HepG2 (cell line): ENCODE measurements around the gene ZSCAN23. TPM values are rescaled to one million over a fixed set of nuclear protein-coding genes. Genes with fewer than 3 reads are reported as not detected.

Experiments used
- ATAC-seq: fragments of 200-7000 bp; cut with Tn5 transposase; 3 replicates; pipeline ENCODE4 v1.9.1; 2020; ENCODE audit warnings: mild to moderate bottlenecking, moderate library complexity
- BruUV-seq: library from RNA; stranded (reverse); fragments of 400-500 nt; replicated peaks from 2 replicates; lab custom pipeline; 2021; lab: Mats Ljungman, UMichigan
- CTCF ChIA-PET: fragments of 300-600 bp; formaldehyde crosslinking; extraction: SDS; loops from one replicate; lab custom pipeline; 2021; ENCODE audit warnings: low total read pairs, inconsistent platforms, low intra/inter-chr PET ratio; lab: Yijun Ruan, JAX
- POLR2A ChIA-PET: fragments of 350-600 bp; sonication (Branson Sonifier 250); formaldehyde crosslinking; loops from one replicate; lab custom pipeline; 2020; ENCODE audit warnings: antibody characterized with exemption, inconsistent platforms; lab: Yijun Ruan, JAX
- DNase-seq: peaks from one replicate; pipeline ENCODE4 v3.0.0-alpha.2; 2015; ENCODE audit warnings: low spot score
- FAIRE-seq: peaks from 3 replicates; lab custom pipeline; 2011; peaks lifted over from hg19 to GRCh38; lab: Jason Lieb, UNC
- H2AFZ ChIP-seq: one replicate; pipeline ENCODE4 v1.6.1; 2011; ENCODE audit warnings: low read length, inconsistent platforms
- H3K27ac ChIP-seq: fragments of 300-600 bp; 3 replicates; pipeline ENCODE4 v1.8.0; 2011; ENCODE audit warnings: mixed run types, mild to moderate bottlenecking, mixed read lengths, low read length, inconsistent platforms; ENCODE audit not compliant: insufficient read depth; ENCODE audit errors: extremely low read length
- H3K27me3 ChIP-seq, 2 experiments: fragments of 200-600 bp in 1 of 2; 2 replicates in 1 of 2; 3 replicates in 1 of 2; pipeline versions ENCODE4 v1.6.0 to v1.8.0; 2011; ENCODE audit warnings: low read length in 2 of 2, mild to moderate bottlenecking in 2 of 2, moderate library complexity in 2 of 2, inconsistent platforms in 1 of 2; ENCODE audit not compliant: insufficient read depth in 2 of 2, control insufficient read depth in 1 of 2
- H3K36me3 ChIP-seq, 2 experiments: fragments of 200-600 bp in 1 of 2; replicated peaks in 1 of 2; 2 replicates in 1 of 2; 3 replicates in 1 of 2; pipeline versions ENCODE4 v1.5.1 to v1.8.0; 2011; ENCODE audit warnings: low read length in 2 of 2, inconsistent platforms in 1 of 2; ENCODE audit not compliant: insufficient read depth in 2 of 2, control insufficient read depth in 1 of 2
- H3K4me1 ChIP-seq: 2 replicates; pipeline ENCODE4 v1.5.1; 2012; ENCODE audit warnings: low read length, inconsistent platforms; ENCODE audit not compliant: insufficient read depth
- H3K4me2 ChIP-seq: 2 replicates; pipeline ENCODE4 v1.6.0; 2011; ENCODE audit warnings: low read depth, low read length, inconsistent platforms
- H3K4me3 ChIP-seq, 3 experiments: fragments of 200-600 bp in 1 of 3; sonication (generic), shearing (Covaris generic) in 1 of 3; replicated peaks in 1 of 3; 2 replicates each; pipeline ENCODE4 v1.5.1; 2011 to 2016; ENCODE audit warnings: low read length in 3 of 3, inconsistent platforms in 2 of 3, low read depth in 2 of 3, mild to moderate bottlenecking in 2 of 3, control low read depth in 1 of 3, mixed read lengths in 1 of 3; ENCODE audit not compliant: insufficient read depth in 1 of 3
- H3K79me2 ChIP-seq: one replicate; pipeline ENCODE4 v1.6.1; 2011; ENCODE audit warnings: low read length, inconsistent platforms; ENCODE audit not compliant: insufficient read depth
- H3K9ac ChIP-seq: 2 replicates; pipeline ENCODE4 v1.6.0; 2011; ENCODE audit warnings: mild to moderate bottlenecking, low read depth, low read length, inconsistent platforms; ENCODE audit not compliant: insufficient read depth
- H3K9me3 ChIP-seq: 2 replicates; pipeline ENCODE4 v1.5.1; 2012; ENCODE audit warnings: mild to moderate bottlenecking, low read length
- H4K20me1 ChIP-seq: 2 replicates; pipeline ENCODE4 v1.6.0; 2011; ENCODE audit warnings: inconsistent platforms, mild to moderate bottlenecking, low read length, moderate library complexity; ENCODE audit not compliant: insufficient read depth
- IKZF4 ChIP-seq: sonication (generic); formaldehyde crosslinking; IDR thresholded peaks from 2 replicates; pipeline ENCODE4 v1.5.1; 2020; ENCODE audit warnings: borderline replicate concordance, mild to moderate bottlenecking, low read depth, missing genetic modification reagents; ENCODE audit errors: not compliant biosample characterization
- MEIS1 ChIP-seq: sonication (generic); formaldehyde crosslinking; IDR thresholded peaks from 2 replicates; pipeline ENCODE4 v1.9.0; 2021; ENCODE audit warnings: mild to moderate bottlenecking, missing genetic modification reagents, moderate library complexity, borderline replicate concordance
- PPARG ChIP-seq: conservative IDR thresholded peaks from 2 replicates; pipeline ENCODE4 v1.6.1; 2016; ENCODE audit warnings: missing biosample characterization, missing genetic modification reagents
- TARDBP ChIP-seq: sonication (generic); formaldehyde crosslinking; IDR thresholded peaks from 2 replicates; pipeline ENCODE4 v1.8.0; 2022; ENCODE audit warnings: mild to moderate bottlenecking, missing genetic modification reagents
- ZNF136 ChIP-seq: sonication (generic); formaldehyde crosslinking; IDR thresholded peaks from 2 replicates; pipeline ENCODE4 v1.8.1; 2022; ENCODE audit warnings: low read depth, mild to moderate bottlenecking, moderate library complexity, missing genetic modification reagents
- ZNF335 ChIP-seq: sonication (generic); formaldehyde crosslinking; IDR thresholded peaks from 2 replicates; pipeline ENCODE4 v1.4.0; 2020; ENCODE audit warnings: missing genetic modification reagents
- ZNF629 ChIP-seq: sonication (generic); formaldehyde crosslinking; conservative IDR thresholded peaks from 2 replicates; pipeline ENCODE4 v1.5.0; 2020; ENCODE audit warnings: missing genetic modification reagents
- WGBS: methylation state at CpG from one replicate; pipeline ENCODE4 v1.1.6; 2017; ENCODE audit warnings: low lambda C conversion rate; 5-methylcytosine and 5-hydroxymethylcytosine counted together
- in situ Hi-C: cut with HindIII; loops from 2 replicates; pipeline ENCODE4 v1.10.0; 2017; ENCODE audit warnings: low pct_unique_long_range_greater_than_20kb; ENCODE audit not compliant: extremely low pct_ligation_motif_present
- intact Hi-C: fragments of 100-400 bp; cut with micrococcal nuclease; formaldehyde crosslinking; loops from one replicate; pipeline ENCODE4 v1.10.0; 2022; ENCODE audit not compliant: unreplicated experiment
- polyA plus RNA-seq, 8 experiments: library from polyadenylated mRNA; depleted of rRNA in 3 of 8; stranded (reverse) in 7 of 8; unstranded in 1 of 8; fragments of >200 nt; fragmentation: Illumina TruSeq in 4 of 8; extraction: Trizol in 4 of 8; gene quantifications; 2 replicates each; pipeline versions ENCODE4 v1.2.1 to v1.2.3, GENCODE V29; 2011 to 2016; ENCODE audit warnings: low read depth in 4 of 8, missing spikeins in 1 of 8, mixed read lengths in 1 of 8; ENCODE audit not compliant: insufficient read depth in 1 of 8
- total RNA-seq, 5 experiments: library from RNA; depleted of rRNA; stranded (reverse); fragments of >200 nt; fragmentation: Illumina TruSeq; extraction: Trizol; gene quantifications; 2 replicates each; pipeline ENCODE4 v1.2.3, GENCODE V29; 2016; ENCODE audit warnings: low read depth in 1 of 5
- TF ChIP-seq, protein P1 (sequence below): sonication (generic); formaldehyde crosslinking; IDR thresholded peaks from 2 replicates; pipeline ENCODE4 v1.4.0; 2020; ENCODE audit warnings: missing genetic modification reagents
- TF ChIP-seq, protein P2 (sequence below): sonication (generic); formaldehyde crosslinking; IDR thresholded peaks from 2 replicates; pipeline ENCODE4 v1.9.0; 2021; ENCODE audit warnings: missing genetic modification reagents, mild to moderate bottlenecking, borderline replicate concordance
- TF ChIP-seq, protein P3 (sequence below): sonication (generic); formaldehyde crosslinking; IDR thresholded peaks from 2 replicates; pipeline ENCODE4 v1.4.0; 2020; ENCODE audit warnings: missing genetic modification reagents; ENCODE audit errors: not compliant biosample characterization
- TF ChIP-seq, protein P4 (sequence below): IDR thresholded peaks from 2 replicates; pipeline ENCODE4 v1.6.1; 2018; ENCODE audit warnings: missing genetic modification reagents

The ZSCAN23 gene
- total and polyA plus RNA-seq, 2 of the 13 experiments (the other 11 are each of a cell fraction or from before 2014, with no cell fraction given): 0.29 to 1.2 TPM

DNA sequence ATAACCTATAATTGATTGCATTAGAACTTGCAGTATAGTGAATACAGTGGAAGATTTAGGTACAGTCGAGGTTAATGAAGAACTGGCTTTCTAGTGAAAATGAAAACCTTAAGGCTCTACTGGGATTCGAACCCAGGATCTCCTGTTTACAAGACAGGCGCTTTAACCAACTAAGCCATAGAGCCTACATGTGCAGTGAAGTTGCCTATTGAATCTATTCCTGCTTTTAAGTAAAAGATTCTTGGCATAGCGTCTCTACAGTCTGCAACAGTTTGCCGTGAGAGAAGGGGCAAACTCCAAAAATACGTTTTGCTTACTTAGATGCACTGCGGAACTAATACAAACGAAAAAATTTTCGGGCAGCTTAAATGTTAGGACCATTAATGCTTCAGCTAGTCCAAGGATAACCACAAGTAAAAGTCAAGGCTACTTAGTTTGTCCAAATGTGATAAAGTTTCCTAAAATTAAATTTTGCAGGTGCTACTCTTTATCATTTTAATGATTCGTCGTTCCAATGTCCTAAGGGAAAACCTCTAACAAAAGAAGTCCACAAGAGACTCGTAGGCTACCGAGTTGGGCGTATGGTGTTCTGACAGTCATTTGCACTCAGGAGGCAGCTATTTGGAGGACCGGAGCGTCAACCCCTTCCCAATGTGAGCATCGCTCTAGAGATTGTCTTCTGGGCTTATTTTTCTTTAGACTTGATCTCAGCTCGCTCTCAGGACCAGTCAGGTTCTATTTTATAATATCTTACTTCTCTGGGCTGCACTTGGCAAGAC lies 31.3 kb upstream of the ZSCAN23 start:
- WGBS: 4% methylated on average over 18 of the region's 18 CpGs
- TF ChIP-seq PPARG (peak; percentile 67; the same call in 1 of the 2 replicates), TARDBP (CRISPR knock-in tag) (0 out of 2 replicates have a peak, but pooled peaks have one; percentile 21), ZNF629 (CRISPR knock-in tag) (no peak), MEIS1 (CRISPR knock-in tag) (no peak), ZNF136 (CRISPR knock-in tag) (0 out of 2 replicates have a peak, but pooled peaks have one; percentile 41), ZNF335 (CRISPR knock-in tag) (peak; percentile 67; the same call in 1 of the 2 replicates), IKZF4 (CRISPR knock-in tag) (no peak)
- TF ChIP-seq, protein P1, sequence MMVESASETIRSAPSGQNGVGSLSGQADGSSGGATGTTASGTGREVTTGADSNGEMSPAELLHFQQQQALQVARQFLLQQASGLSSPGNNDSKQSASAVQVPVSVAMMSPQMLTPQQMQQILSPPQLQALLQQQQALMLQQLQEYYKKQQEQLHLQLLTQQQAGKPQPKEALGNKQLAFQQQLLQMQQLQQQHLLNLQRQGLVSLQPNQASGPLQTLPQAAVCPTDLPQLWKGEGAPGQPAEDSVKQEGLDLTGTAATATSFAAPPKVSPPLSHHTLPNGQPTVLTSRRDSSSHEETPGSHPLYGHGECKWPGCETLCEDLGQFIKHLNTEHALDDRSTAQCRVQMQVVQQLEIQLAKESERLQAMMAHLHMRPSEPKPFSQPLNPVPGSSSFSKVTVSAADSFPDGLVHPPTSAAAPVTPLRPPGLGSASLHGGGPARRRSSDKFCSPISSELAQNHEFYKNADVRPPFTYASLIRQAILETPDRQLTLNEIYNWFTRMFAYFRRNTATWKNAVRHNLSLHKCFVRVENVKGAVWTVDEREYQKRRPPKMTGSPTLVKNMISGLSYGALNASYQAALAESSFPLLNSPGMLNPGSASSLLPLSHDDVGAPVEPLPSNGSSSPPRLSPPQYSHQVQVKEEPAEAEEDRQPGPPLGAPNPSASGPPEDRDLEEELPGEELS (CRISPR knock-in tag): 0 out of 2 replicates have a peak, but pooled peaks have one; percentile 22
- TF ChIP-seq, protein P2, sequence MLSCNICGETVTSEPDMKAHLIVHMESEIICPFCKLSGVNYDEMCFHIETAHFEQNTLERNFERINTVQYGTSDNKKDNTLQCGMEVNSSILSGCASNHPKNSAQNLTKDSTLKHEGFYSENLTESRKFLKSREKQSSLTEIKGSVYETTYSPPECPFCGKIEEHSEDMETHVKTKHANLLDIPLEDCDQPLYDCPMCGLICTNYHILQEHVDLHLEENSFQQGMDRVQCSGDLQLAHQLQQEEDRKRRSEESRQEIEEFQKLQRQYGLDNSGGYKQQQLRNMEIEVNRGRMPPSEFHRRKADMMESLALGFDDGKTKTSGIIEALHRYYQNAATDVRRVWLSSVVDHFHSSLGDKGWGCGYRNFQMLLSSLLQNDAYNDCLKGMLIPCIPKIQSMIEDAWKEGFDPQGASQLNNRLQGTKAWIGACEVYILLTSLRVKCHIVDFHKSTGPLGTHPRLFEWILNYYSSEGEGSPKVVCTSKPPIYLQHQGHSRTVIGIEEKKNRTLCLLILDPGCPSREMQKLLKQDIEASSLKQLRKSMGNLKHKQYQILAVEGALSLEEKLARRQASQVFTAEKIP (CRISPR knock-in tag): no peak
- TF ChIP-seq, protein P3, sequence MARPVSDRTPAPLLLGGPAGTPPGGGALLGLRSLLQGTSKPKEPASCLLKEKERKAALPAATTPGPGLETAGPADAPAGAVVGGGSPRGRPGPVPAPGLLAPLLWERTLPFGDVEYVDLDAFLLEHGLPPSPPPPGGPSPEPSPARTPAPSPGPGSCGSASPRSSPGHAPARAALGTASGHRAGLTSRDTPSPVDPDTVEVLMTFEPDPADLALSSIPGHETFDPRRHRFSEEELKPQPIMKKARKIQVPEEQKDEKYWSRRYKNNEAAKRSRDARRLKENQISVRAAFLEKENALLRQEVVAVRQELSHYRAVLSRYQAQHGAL: no peak
- TF ChIP-seq, protein P4, sequence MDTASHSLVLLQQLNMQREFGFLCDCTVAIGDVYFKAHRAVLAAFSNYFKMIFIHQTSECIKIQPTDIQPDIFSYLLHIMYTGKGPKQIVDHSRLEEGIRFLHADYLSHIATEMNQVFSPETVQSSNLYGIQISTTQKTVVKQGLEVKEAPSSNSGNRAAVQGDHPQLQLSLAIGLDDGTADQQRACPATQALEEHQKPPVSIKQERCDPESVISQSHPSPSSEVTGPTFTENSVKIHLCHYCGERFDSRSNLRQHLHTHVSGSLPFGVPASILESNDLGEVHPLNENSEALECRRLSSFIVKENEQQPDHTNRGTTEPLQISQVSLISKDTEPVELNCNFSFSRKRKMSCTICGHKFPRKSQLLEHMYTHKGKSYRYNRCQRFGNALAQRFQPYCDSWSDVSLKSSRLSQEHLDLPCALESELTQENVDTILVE (CRISPR knock-in tag): peak; percentile 61; the same call in 1 of the 2 replicates

More for the DNA sequence above, 31.3 kb upstream of the ZSCAN23 start:
- no TSS peak for BruUV-seq
- Histone ChIP-seq H3K4me1 (peaks cover 16% of the 10 kb centered on the region), H3K4me2 (peak overlapping the region; percentile 73), H3K4me3 (peak overlapping the region; percentile 42 to 65 (median 62)), H3K27me3 (peaks cover 0 to 25% of the 10 kb centered on the region in 2 experiments; a peak in 4 of 5 replicates), H3K9me3 (no peaks in the 10 kb centered on the region), H3K27ac (no peak overlapping the region), H3K9ac (no peak overlapping the region), H2AFZ (peak overlapping the region; percentile 24), H3K36me3 (no peaks in the 10 kb centered on the region), H4K20me1 (no peaks in the 10 kb centered on the region), H3K79me2 (no peaks in the 10 kb centered on the region)
- ATAC-seq (peak; percentile 92), FAIRE-seq (peak; percentile 60), DNase-seq (peak; percentile 85)
- CTCF ChIA-PET: no interaction called here
- intact Hi-C loops (loop anchor here (2.0 kb wide), 1 partner anchor 68 kb away; no protein-coding TSS in a partner anchor), in situ Hi-C loops (no loop called here)
- POLR2A ChIA-PET: interaction anchor here (1.8 kb wide), 1 partner anchor 14 kb away, joined by 7 read pairs; no protein-coding TSS in a partner anchor
